B cell (primary cell): ENCODE measurements around the gene SSBP2. TPM values are rescaled to one million over a fixed set of nuclear protein-coding genes. Genes with fewer than 3 reads are reported as not detected.

Experiments
- ATAC-seq: fragments of 200-7000 bp; cut with Tn5 transposase; one replicate; pipeline ENCODE4 v1.10.0; 2021; ENCODE audit warnings: low read depth, mild to moderate bottlenecking, moderate number of reproducible peaks, moderate library complexity
- CTCF ChIA-PET: fragments of 350-600 bp; sonication (Branson Sonifier 250); formaldehyde crosslinking; loops from one replicate; lab custom pipeline; 2021; ENCODE audit warnings: antibody characterized with exemption, inconsistent platforms; lab: Charles Lee
- POLR2A ChIA-PET: fragments of 350-600 bp; sonication (Branson Sonifier 250); formaldehyde crosslinking; loops from one replicate; lab custom pipeline; 2021; ENCODE audit warnings: antibody characterized with exemption; lab: Charles Lee
- DNase-seq: peaks from one replicate; pipeline ENCODE4 v3.0.0; 2013
- H2AFZ ChIP-seq: 2 replicates; pipeline ENCODE4 v1.6.1; 2012; ENCODE audit warnings: mild to moderate bottlenecking, low read depth, low read length; ENCODE audit not compliant: insufficient read depth, poor library complexity, severe bottlenecking
- H3K27ac ChIP-seq, 2 donors: 1 replicate in 1 of 2; 2 replicates in 1 of 2; pipeline ENCODE4 v1.5.1; 2012 to 2013; ENCODE audit warnings: low read length in 2 of 2, mild to moderate bottlenecking in 2 of 2, moderate library complexity in 1 of 2
- H3K27me3 ChIP-seq, 4 experiments: fragments of 200-600 bp in 1 of 4; sonication (generic) in 1 of 4; replicated peaks in 1 of 4; 1 replicate in 2 of 4; 2 replicates in 2 of 4; pipeline versions ENCODE4 v1.6.1 to v1.7.0; 2013 to 2016; ENCODE audit warnings: low read length in 3 of 4, mild to moderate bottlenecking in 2 of 4, mixed read lengths in 1 of 4, moderate library complexity in 1 of 4; ENCODE audit not compliant: insufficient read depth in 4 of 4, control insufficient read depth in 3 of 4; ENCODE audit errors: control extremely low read depth in 1 of 4
- H3K36me3 ChIP-seq, 2 experiments: replicated peaks in 1 of 2; 1 replicate in 1 of 2; 2 replicates in 1 of 2; pipeline versions ENCODE4 v1.6.1 to v1.7.1; 2013; ENCODE audit warnings: low read length in 1 of 2; ENCODE audit not compliant: insufficient read depth in 2 of 2, control insufficient read depth in 1 of 2; ENCODE audit errors: control extremely low read depth in 1 of 2, extremely low read depth in 1 of 2
- H3K4me1 ChIP-seq, 2 donors: fragments of 200-600 bp in 1 of 2; sonication (generic) in 1 of 2; 1 replicate in 1 of 2; 2 replicates in 1 of 2; pipeline versions ENCODE4 v1.5.1 to v1.6.1; 2013 to 2017; ENCODE audit warnings: low read length in 2 of 2; ENCODE audit not compliant: control insufficient read depth in 2 of 2, insufficient read depth in 2 of 2
- H3K4me2 ChIP-seq: replicated peaks from 2 replicates; pipeline ENCODE3; 2012; ENCODE audit warnings: mild to moderate bottlenecking, low read depth, low read length; ENCODE audit not compliant: poor library complexity, severe bottlenecking
- H3K4me3 ChIP-seq, 5 experiments: fragments of 200-600 bp in 1 of 5; sonication (generic) in 1 of 5; 1 replicate in 3 of 5; 2 replicates in 2 of 5; pipeline versions ENCODE4 v1.5.1 to v1.7.0; 2011 to 2016; ENCODE audit warnings: low read length in 4 of 5, mild to moderate bottlenecking in 4 of 5, low read depth in 2 of 5, control low read depth in 1 of 5, moderate library complexity in 1 of 5; ENCODE audit not compliant: insufficient read depth in 1 of 5; ENCODE audit errors: control extremely low read depth in 1 of 5, extremely low read depth in 1 of 5
- H3K79me2 ChIP-seq: fragments of 200-600 bp; sonication (generic); one replicate; pipeline ENCODE4 v1.6.0; 2016; ENCODE audit warnings: low read length; ENCODE audit not compliant: control insufficient read depth, insufficient read depth
- H3K9ac ChIP-seq: fragments of 200-600 bp; sonication (generic); 2 replicates; pipeline ENCODE4 v1.6.1; 2017; ENCODE audit warnings: mild to moderate bottlenecking, low read length, moderate library complexity
- H3K9me3 ChIP-seq, 3 donors: one replicate each; pipeline versions ENCODE4 v1.6.1 to v1.7.1; 2013; ENCODE audit warnings: low read length in 2 of 3; ENCODE audit not compliant: control insufficient read depth in 2 of 3, insufficient read depth in 1 of 3; ENCODE audit errors: control extremely low read depth in 1 of 3
- H4K20me1 ChIP-seq: 2 replicates; pipeline ENCODE4 v1.6.0; 2012; ENCODE audit warnings: mild to moderate bottlenecking, low read length; ENCODE audit not compliant: insufficient read depth, control insufficient read depth, poor library complexity, severe bottlenecking
- H3K27ac Mint-ChIP-seq: one replicate; pipeline ENCODE4 v1.8.0; 2021; ENCODE audit warnings: mixed read lengths
- H3K27me3 Mint-ChIP-seq: one replicate; pipeline ENCODE4 v1.8.0; 2021; ENCODE audit warnings: mixed read lengths
- H3K4me1 Mint-ChIP-seq: one replicate; pipeline ENCODE4 v1.8.0; 2021; ENCODE audit warnings: mixed read lengths
- H3K4me3 Mint-ChIP-seq: one replicate; pipeline ENCODE4 v1.8.0; 2021; ENCODE audit warnings: mixed read lengths
- H3K9me3 Mint-ChIP-seq: one replicate; pipeline ENCODE4 v1.8.0; 2022; ENCODE audit warnings: mixed read lengths; ENCODE audit not compliant: insufficient read depth
- CTCF ChIP-seq: fragments of 200-600 bp; IDR thresholded peaks from one replicate; pipeline ENCODE4 v1.8.0; 2022; ENCODE audit warnings: antibody characterized with exemption, mild to moderate bottlenecking
- EZH2 ChIP-seq: IDR thresholded peaks from 2 replicates; pipeline ENCODE4 v1.6.1; 2012; ENCODE audit warnings: borderline replicate concordance, low read depth, mild to moderate bottlenecking, moderate library complexity, low read length; ENCODE audit not compliant: insufficient read depth, poor library complexity, severe bottlenecking
- WGBS: methylation state at CpG from one replicate; pipeline ENCODE4 v1.1.5; 2013; ENCODE audit warnings: missing lambda C conversion rate; ENCODE audit not compliant: insufficient coverage; 5-methylcytosine and 5-hydroxymethylcytosine counted together
- intact Hi-C: fragments of 100-400 bp; cut with micrococcal nuclease; formaldehyde crosslinking; loops from one replicate; pipeline ENCODE4 v1.10.0; 2022
- polyA plus RNA-seq: library from polyadenylated mRNA; depleted of rRNA; stranded (reverse); fragments of >200 nt; gene quantifications from 2 replicates; pipeline ENCODE4 v1.2.3, GENCODE V29; 2012
- total RNA-seq, 2 donors: library from RNA; stranded (reverse); fragments of 120-200 nt in 1 of 2; gene quantifications; 1 replicate in 1 of 2; 2 replicates in 1 of 2; pipeline versions ENCODE4 v1.2.3 to v1.2.4, GENCODE V29; 2013 to 2022

The SSBP2 gene
- total and polyA plus RNA-seq, 2 donors (not counting 1 experiment from before 2014, with no cell fraction given): 40.9 to 49.6 TPM

DNA sequence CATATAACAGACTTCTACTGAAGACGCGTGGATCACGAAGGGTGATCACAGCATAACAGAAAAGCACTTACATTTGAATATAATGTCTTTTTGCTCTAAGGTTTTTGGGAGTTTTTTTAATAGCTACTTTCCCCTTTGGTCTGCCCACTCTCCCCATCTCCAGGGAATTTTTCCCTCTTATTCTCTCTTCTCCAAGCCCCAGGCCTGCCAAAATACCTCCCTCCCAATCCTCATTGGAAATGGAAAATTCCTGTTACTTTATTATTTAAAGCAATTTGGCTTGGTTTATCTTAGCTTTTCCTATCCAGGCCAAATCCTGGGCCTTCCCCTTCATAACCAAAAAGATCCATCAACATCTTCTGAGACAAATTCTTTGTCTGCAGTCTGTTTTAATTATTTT lies 22.3 kb upstream of the SSBP2 start:
- no peak overlapping the region for H3K4me3 Mint-ChIP-seq
- no peaks in the 10 kb centered on the region for H3K9me3 ChIP-seq
- no peak overlapping the region for H3K4me3 ChIP-seq
- peaks cover 3% of the 10 kb centered on the region for H3K4me1 Mint-ChIP-seq
- DNase-seq (no peak), ATAC-seq (no peak)
- no peak overlapping the region for H3K4me2 ChIP-seq
- WGBS: no CpG with 5 or more reads among the region's 3 CpGs
- ChIA-PET POLR2A (no interaction called here), CTCF (no interaction called here)
- no peaks in the 10 kb centered on the region for H4K20me1 ChIP-seq
- no peaks in the 10 kb centered on the region for H3K79me2 ChIP-seq
- no peak overlapping the region for H3K9ac ChIP-seq
- peaks cover 3% of the 10 kb centered on the region for H3K27me3 Mint-ChIP-seq
- no peak for TF ChIP-seq EZH2
- TF ChIP-seq CTCF: no peak
- H3K27ac Mint-ChIP-seq: no peak overlapping the region
- no peak overlapping the region for H2AFZ ChIP-seq
- H3K36me3 ChIP-seq: no peaks in the 10 kb centered on the region
- H3K9me3 Mint-ChIP-seq: no peaks in the 10 kb centered on the region
- intact Hi-C loops: no loop called here
- H3K4me1 ChIP-seq: peaks cover 0 to under 1% of the 10 kb centered on the region in 2 donors
- no peaks in the 10 kb centered on the region for H3K27me3 ChIP-seq
- no peak overlapping the region for H3K27ac ChIP-seq

- no peak overlapping the region for H2AFZ ChIP-seq
- H3K4me1 ChIP-seq: no peaks in the 10 kb centered on the region
- no peak for ATAC-seq
- no peaks in the 10 kb centered on the region for H3K9me3 ChIP-seq
- no peak overlapping the region for H3K4me3 ChIP-seq
- H4K20me1 ChIP-seq: no peaks in the 10 kb centered on the region
- Mint-ChIP-seq H3K9me3 (no peaks in the 10 kb centered on the region), H3K27ac (no peak overlapping the region), H3K4me3 (no peak overlapping the region), H3K27me3 (peaks cover 3% of the 10 kb centered on the region), H3K4me1 (peaks cover under 1% of the 10 kb centered on the region)
- no peak overlapping the region for H3K9ac ChIP-seq
- no peak overlapping the region for H3K27ac ChIP-seq
- no peak overlapping the region for H3K4me2 ChIP-seq
- H3K27me3 ChIP-seq: no peaks in the 10 kb centered on the region
- no CpG with 5 or more reads among the region's 5 CpGs for WGBS
- intact Hi-C loops: no loop called here
- no peaks in the 10 kb centered on the region for H3K79me2 ChIP-seq
- TF ChIP-seq CTCF (no peak), EZH2 (no peak)
- POLR2A ChIA-PET: no interaction called here
- no peaks in the 10 kb centered on the region for H3K36me3 ChIP-seq
- CTCF ChIA-PET: no interaction called here
- DNase-seq: no peak
These were observed 21.6 kb upstream of the SSBP2 start for GRCh38 chr5:81772488-81772887.
